ENCODE measurements around the gene ORC3. TPM values are rescaled to one million over a fixed set of nuclear protein-coding genes. Genes with fewer than 3 reads are reported as not detected.

The ORC3 gene
- total RNA-seq, 1 experiment from 2014 or later, result 52.9 TPM

DNA sequence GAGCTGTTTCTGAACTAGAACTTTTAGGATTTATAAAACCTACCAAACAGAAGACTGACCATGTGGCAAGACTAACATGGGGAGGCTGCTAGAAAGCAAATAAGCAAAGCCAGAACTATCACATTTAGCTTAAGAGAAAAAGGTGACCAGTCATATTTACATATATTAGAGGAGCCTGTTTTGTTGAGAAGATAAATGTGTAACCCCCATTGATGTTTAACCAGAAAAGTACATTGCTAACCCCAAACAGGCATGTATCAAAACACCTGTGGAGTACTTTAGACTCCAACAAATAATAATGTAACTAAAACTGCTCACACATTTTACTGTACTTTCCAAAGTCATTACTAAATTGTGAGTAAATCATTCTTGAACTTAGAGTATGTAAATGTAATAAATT, 77.1 kb downstream of the ORC3 start:
- H3K18ac ChIP-seq (ENCODE audit: insufficient read length, low read depth, low read length), result no peak overlapping the region
- Mint-ChIP-seq H3K36me3 (ENCODE audit: insufficient read depth in 1 of 3, low read depth in 3 of 3) (peaks cover 5 to 51% (median 34%) of the 10 kb centered on the region in 3 experiments; a peak in 6 of 7 replicates), H3K27ac (no peak overlapping the region), H3K27me3 (ENCODE audit: low read depth) (no peaks in the 10 kb centered on the region; the same call in 1 of the 2 replicates), H3K4me3 (no peak overlapping the region), H3K9me3 (no peaks in the 10 kb centered on the region), H3K4me1 (peaks cover 13 to 16% of the 10 kb centered on the region in 2 experiments)
- no peak overlapping the region for H4K8ac ChIP-seq (replicated peaks; ENCODE audit: insufficient read length, low read depth, low read length)
- H2BK15ac ChIP-seq (ENCODE audit: low read depth, low read length), result no peak overlapping the region
- H4K20me1 ChIP-seq (ENCODE audit: control insufficient read depth, insufficient read depth, insufficient read length), result no peaks in the 10 kb centered on the region
- no peak overlapping the region for H3K27ac ChIP-seq (ENCODE audit: insufficient read length, low read depth, low read length)
- H2AK5ac ChIP-seq (ENCODE audit: insufficient read length, low read length), result no peak overlapping the region
- no peak overlapping the region for H4K91ac ChIP-seq (ENCODE audit: insufficient read length, low read depth, low read length)
- no peak overlapping the region for H4K5ac ChIP-seq (ENCODE audit: insufficient read length, low read depth, low read length)
- no peaks in the 10 kb centered on the region for H3K4me1 ChIP-seq (ENCODE audit: insufficient read depth, low read length)
- TF ChIP-seq, protein P1, sequence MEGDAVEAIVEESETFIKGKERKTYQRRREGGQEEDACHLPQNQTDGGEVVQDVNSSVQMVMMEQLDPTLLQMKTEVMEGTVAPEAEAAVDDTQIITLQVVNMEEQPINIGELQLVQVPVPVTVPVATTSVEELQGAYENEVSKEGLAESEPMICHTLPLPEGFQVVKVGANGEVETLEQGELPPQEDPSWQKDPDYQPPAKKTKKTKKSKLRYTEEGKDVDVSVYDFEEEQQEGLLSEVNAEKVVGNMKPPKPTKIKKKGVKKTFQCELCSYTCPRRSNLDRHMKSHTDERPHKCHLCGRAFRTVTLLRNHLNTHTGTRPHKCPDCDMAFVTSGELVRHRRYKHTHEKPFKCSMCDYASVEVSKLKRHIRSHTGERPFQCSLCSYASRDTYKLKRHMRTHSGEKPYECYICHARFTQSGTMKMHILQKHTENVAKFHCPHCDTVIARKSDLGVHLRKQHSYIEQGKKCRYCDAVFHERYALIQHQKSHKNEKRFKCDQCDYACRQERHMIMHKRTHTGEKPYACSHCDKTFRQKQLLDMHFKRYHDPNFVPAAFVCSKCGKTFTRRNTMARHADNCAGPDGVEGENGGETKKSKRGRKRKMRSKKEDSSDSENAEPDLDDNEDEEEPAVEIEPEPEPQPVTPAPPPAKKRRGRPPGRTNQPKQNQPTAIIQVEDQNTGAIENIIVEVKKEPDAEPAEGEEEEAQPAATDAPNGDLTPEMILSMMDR (conservative IDR thresholded peaks at IDR 0.05), result no peak
- H3K56ac ChIP-seq (ENCODE audit: insufficient read length, low read depth, low read length), result no peak overlapping the region
- no peak overlapping the region for H3K23ac ChIP-seq (ENCODE audit: insufficient read length, low read depth, low read length)
- no peak for DNase-seq
- no peak overlapping the region for H2BK12ac ChIP-seq (ENCODE audit: insufficient read length, low read depth, low read length)
- H2AFZ ChIP-seq (ENCODE audit: low read length), result no peak overlapping the region
- no peaks in the 10 kb centered on the region for H3K23me2 ChIP-seq (ENCODE audit: insufficient read length, low read depth, low read length, poor library complexity, severe bottlenecking)
- H3T11ph ChIP-seq (ENCODE audit: low read length), result no peak overlapping the region
- no peak overlapping the region for H3K9ac ChIP-seq (ENCODE audit: extremely low read depth, insufficient read length, low read length)
- no peak overlapping the region for H3K4me2 ChIP-seq (ENCODE audit: insufficient read depth, insufficient read length, low read length)
- no peaks in the 10 kb centered on the region for H3K9me3 ChIP-seq (ENCODE audit: control insufficient read depth, low read depth, low read length)
- no peak overlapping the region for H2BK5ac ChIP-seq (ENCODE audit: insufficient read length, low read length)
- no peak overlapping the region for H3K4ac ChIP-seq (ENCODE audit: low read depth, low read length)
- no peak overlapping the region for H2BK120ac ChIP-seq (ENCODE audit: low read depth, low read length, poor library complexity, severe bottlenecking)
- no peak overlapping the region for H2BK20ac ChIP-seq (ENCODE audit: low read depth, low read length, poor library complexity, severe bottlenecking)
- H3K27me3 ChIP-seq (ENCODE audit: insufficient read depth, low read length), result no peaks in the 10 kb centered on the region
- no peaks in the 10 kb centered on the region for H3K79me2 ChIP-seq (ENCODE audit: insufficient read depth, low read length)
- no peaks in the 10 kb centered on the region for H3K79me1 ChIP-seq (ENCODE audit: insufficient read depth, low read depth, low read length, poor library complexity, severe bottlenecking)
- H3K14ac ChIP-seq (ENCODE audit: insufficient read depth, low read length), result no peak overlapping the region
